NCI-H187 treated with DMSO at 0.1 percent for 48 hours (cell line): ENCODE data around the gene COL18A1.

Source experiments
- DNase-seq: peaks from one replicate; lab custom pipeline; 2025; lab: John Stamatoyannopoulos, UW

COL18A1 gene

DNA sequence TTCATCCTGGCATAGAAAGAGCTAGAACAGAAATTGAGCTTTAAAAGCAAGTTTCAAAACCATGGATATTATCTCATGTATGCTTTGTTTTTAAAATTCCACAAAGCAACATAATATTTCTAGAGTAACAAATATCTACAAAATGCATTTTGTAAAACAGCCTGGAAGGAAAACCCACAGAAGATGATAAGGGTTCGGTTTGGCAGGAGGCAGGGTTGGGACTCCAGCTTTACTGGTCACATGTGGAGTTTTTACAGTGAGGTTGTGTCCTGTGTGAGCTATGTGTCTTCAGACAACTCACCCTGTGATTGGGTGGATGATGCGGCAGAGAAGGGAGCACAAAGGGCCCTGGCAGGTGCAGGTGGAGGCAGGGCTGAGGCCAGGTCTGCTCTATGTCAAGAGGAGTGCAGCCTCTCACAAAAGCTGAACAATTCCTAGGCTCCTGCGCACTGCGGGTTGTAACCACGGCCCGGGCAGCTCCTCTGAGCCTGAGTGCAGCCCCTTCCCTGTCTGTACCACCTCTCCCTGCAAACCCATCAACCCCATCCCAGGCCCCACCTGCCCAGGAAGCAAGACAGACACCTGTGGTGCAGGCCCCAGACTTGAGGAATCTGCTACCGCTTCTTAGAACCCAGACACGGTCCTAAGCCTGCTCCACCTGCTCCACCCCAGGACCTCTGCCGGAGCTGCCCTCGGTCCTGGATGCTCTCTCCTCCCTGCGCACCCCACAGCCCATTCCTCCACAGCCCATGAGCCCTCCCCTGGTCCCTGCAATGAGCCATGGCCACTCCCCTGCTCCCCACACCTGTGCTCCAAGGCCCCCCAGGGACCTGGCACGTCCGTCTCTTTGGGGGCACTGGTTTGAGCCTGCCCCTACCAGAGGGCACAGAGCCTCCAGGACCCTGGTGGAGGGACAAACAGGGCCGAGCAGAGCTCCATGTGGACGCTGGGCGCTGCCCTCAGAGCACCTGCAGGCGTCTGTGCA, 2.8 kb upstream of the COL18A1 start:
- no peak for DNase-seq

DNA sequence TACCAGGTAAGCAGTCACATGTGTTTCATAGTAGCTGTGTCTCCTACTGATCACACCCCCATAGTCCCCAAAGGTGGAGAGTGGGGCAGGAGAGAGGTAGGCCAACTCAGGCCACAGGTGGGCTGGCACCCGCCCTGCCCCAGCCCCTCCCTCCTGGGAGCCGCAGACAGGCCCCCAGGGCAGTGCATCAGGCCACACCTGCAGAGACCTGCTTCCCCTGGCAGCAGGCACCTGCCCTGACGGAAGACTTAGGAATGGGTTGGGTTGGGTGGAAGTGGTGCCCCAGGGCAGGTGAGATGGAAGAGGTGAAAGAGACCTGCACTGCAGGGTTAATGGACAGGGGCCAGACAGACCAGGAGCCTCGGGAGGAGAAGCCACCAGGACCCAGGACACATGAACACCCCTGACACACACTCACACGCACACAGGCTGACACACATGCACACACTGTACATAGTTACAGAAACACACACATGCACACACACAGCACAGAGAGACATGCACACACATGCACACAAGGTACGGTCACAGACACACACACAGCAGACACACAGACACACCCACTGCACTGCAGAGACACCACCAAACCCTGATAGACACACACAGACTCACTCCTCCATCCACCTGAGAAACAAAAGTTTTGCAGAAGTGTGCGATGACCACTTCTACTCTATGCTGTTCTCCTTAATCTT, 1.7 kb upstream of the COL18A1 start:
- no peak for DNase-seq

DNA sequence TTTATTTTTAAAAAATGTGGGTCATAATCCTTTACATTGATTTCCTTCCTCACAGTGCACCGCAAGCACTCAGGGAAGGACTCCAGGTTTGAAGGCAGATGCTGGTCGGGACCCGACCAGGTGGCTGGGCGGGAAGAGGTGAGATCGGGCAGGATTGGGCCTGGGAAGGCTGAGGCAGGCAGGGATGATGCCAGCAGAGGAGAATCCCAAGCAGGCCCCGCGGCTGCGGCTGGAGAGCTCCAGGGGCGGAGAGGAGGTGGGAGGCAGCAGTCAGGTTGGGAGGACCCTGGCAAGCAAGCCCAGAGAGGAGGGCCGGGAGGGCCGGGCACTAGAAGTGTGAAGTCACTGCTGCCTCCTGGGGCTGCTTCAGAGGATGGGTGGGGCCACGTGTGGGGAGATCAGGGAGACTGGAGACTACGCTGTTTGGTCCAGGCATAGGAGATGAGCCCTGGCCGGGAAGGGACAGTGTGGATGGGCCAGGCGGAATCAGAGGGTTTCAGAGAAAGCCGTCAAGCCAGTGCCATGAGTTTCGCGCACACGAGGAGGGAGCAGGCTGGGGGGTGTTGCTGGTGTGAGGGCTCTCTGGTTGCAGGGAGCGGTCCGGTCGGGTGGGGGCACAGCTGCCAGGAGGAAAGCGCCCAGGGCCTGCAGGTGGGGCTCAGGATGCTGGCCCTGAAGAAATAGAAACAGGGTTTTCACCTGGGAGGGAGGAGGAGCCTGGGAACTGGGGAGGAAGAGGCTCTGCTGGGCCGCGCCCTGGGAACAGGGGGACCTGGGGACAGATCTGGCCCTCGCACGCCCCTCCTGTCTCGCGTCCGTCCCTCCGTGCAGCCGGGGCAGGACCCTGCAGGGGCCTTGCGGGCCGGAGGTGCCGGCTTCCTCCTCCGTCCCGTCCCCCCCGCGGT, 888 bp upstream of the COL18A1 start:
- DNase-seq = no peak

DNA sequence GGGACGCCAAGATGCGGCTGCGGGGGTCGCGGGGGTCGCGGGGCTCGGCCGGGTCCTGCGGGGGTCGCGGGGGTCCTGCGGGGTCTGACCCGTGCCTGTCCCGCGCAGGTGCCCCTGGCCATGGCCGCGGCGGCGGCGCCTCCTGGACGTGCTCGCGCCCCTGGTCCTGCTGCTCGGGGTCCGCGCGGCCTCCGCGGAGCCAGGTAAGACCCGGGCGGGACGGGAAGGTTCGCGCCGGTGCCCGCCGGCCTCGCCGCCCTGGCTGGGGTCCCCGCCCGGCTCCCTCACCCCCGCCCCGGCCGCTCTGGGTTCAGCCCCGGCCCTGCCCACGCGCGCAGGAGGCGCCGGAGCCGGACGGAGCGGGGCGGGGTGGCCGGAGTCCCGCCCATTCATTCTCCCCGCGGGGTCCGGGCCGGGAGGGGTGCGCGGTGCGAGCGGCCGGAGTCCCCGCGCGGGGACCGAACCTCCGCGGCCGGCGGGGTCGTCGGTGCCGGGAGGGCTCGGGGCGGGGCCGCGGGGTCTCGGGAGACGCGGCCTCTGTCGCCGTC, 380 bp downstream of the COL18A1 start:
- DNase-seq = no peak

DNA sequence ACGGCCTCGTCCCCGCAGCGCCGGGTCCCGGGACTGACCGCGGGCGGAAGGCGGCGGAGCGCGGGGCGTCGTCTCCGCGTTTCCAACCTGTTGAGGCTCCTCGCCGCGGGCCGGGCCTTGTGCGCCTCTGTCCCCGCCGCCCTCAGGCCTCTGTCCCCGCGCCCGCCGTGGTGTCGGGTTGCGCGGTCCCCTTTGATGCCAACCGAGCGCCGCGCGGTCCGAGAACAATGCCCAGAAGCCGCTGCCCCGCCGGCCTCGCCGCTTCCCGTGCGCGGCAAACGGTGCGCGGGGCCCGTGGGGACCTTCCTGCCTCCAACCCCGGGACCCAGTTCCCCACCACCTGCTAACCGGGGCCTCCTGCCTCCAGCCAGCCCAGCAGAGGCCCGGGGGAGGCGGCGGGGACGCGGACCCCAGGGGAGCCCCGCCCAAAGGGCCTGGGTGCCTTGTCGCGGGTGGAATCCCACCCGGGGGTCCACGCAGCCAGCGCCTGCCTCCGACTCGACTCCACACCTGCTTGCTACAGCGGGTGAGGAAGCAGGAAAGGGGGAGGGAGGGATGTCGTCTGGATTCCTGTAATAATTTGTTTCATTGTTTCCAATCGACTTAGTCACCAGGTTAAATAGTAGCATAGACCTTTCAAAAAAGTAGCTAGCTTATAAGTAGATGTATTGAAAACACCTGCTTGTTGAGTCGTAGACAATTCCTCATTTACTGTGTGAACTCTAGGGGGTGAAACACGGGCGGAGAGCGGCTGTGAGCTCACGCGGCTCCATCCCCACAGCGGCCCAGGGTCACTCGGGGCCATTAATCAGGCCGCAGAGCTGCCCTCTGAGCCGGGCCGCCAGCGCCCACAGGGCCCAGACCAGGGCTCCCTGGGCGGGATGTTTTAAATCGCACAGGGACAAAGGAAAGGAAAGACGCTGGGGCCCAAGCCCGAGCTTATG, 1.1 kb downstream of the COL18A1 start:
- DNase-seq = no peak

DNA sequence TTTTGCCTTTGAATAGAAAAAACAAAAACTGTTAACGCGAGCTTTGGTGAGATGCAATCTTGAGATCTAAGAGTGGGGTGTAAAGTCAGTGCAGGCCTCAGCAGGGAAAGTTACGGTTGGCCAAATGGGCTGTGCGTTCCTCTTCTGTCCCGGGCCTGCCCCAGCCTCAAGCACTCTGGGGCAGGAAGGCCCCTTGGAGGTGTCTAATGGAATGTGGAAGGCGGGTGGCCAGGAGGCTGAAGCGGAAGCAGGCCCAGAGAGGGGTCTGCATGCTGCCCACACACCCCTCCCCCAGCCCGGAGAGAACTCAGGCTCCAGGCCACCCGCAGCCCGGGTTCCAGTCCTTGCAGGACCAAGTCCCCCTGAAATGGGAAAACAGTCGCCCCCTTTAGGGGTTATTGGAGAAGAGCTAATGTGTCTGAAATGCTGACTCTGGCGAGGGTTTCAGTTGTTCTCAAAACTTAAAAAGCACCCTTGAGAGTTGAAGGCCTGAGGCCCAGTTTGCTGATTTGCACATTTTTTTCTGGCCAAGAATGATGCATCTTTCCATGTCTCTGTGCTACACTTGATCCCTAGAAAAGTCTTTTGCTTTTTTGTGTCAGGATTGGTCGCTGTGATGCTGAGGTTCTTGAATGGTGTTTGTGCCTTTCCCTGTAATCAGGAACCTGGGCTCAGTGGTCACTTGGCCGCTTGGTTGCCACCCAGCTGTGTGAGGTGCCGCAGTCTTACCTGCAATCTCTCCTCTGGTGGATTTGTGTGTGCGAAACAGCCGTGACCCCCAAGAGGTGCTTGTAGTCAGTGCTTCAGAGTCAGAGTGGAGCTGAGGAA, 2.0 kb downstream of the COL18A1 start:
- DNase-seq = no peak

DNA sequence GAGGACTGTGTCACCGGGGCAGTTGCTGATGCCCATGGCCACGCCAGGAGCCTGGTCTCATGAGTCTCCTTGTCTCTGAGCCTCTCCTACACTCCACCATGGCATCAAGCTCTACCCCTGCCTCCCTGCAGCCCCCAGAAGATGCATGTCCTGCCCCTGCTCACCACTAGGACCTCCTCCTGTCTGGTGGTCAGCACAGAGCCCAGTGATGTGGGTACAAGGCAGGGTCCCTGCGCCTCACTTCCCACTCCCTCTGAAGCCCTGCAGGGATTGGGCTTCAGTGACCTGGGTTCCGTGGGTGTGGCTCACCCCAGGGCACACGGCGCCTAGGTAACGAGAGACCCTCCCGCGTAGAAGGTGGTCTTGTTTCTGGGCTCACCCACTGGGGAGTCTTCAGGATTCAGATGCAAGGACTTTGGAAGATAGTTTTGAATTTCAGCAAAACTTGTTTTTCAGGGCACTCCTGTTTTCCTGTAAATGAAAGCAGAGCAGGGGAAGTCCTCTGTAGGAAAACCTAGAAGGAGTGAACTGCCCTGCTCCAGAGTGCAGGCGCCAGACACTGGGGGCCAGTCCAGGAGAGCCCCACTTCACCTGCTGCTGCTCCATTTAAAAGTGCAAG, 2.8 kb downstream of the COL18A1 start:
- DNase-seq = no peak

DNA sequence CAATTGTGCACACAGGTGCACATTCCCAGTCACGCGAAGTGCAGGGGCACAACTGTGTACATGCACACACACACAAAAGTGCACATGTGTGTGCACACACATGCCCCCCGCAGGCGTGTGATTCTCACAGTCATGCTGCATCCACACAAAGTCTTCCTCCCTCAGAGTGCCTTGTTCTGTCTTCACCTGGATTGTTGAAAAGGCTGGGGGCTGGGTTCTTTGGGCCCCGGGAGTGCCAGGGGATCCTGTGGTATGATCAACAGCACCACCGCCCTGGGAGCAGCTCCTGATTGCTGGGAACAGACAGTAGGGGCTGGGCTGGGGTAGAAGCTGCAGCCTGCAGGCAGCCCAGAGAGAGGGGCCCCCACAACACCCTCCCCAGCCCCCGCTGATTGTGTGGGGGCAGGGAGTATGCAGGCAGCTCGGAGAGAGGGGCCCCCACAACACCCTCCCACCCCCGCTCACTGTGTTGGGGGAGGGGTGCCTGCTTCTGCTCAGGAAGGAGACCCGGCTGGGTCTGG, 3.4 kb downstream of the COL18A1 start:
- no peak for DNase-seq

DNA sequence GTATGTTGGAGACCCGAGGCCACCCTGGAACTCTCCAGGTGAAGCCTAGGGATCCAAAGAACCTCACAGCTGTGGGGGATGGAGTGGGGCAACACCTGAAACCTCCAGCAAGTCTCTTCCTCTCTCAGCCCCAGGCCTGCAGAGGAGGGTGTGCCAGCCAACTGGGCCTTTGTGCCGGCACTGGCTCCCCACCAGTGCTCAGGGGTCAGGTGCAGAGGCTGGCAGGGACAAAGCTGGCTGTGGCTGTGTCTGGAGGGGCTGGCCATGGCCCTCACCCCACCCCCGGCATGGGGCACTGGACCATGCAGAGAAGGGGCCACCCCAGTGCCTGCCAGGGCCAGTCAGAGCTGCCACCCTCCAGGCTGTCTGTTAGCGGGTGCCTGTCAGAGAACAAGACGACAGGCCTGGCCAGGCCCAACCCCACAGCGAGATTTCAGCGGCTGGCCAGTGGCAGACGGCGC, 3.9 kb downstream of the COL18A1 start:
- DNase-seq = no peak

DNA sequence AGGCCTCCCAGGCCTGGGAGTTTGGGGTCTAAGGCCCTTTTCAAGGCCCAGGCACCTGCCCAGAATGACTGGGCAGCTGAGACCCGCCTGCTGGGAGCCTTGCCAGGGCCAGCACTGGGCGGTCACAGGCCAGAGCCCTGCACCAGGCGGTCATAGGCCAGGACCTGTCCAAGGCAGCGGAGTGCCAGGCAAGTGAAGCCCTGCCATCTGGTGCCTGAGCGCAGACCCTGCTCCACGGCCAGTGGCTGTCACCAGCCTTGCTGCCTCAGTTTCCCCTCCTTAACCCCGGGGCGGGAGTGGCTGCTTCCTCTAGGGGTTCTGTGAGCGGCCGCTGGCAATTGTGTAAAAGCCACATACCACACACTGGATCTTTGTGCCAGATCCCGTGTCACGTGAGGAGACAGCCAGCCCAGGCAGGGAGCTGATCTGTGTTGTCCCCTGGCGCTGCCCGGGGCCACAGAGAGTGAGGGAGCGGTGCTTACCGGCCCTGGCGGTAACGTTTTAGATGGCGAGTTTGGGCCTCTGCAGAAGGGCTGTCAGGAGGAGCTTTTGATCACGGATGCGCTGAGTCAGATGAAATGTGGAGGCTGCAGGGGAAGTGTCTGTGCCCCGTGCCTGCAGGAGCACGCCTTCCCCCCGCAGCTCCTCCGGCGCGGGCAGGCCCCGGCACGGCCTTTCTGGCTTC, 4.6 kb downstream of the COL18A1 start:
- no peak for DNase-seq

DNA sequence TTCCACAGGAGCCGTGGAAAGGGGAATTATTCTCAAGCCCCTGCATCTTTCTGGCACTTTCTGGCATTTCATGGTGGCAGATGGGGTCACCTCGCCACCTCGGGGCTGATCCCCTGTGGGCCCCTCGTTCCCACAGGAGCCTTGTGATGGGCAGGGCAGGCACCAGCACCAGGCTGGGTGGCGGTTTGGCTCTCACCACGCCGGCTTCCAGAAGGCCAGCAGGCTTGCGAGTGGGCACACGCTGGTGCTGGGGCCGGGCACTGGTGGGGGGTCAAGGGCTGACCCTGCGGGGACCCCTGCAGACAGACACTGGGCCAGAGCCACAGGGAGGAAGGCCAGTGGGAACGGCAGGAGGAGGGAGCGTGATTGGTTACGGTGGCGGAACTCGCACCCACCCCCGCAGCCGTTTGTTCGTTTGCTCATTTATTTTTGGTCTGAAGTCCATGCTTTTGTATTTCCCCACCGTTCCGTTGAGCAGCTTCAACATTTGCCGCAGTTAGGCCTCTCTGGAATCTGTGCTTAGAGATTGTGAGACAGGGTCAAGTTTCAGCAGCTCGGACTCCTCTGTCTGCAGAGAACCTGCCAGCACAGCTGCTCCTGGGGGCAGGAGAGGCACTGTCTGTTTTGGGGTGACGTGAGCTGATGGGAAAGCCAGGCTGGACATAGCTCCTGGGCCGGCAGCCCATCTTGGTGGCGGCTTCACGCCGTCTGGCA, 5.3 kb downstream of the COL18A1 start:
- DNase-seq = no peak

DNA sequence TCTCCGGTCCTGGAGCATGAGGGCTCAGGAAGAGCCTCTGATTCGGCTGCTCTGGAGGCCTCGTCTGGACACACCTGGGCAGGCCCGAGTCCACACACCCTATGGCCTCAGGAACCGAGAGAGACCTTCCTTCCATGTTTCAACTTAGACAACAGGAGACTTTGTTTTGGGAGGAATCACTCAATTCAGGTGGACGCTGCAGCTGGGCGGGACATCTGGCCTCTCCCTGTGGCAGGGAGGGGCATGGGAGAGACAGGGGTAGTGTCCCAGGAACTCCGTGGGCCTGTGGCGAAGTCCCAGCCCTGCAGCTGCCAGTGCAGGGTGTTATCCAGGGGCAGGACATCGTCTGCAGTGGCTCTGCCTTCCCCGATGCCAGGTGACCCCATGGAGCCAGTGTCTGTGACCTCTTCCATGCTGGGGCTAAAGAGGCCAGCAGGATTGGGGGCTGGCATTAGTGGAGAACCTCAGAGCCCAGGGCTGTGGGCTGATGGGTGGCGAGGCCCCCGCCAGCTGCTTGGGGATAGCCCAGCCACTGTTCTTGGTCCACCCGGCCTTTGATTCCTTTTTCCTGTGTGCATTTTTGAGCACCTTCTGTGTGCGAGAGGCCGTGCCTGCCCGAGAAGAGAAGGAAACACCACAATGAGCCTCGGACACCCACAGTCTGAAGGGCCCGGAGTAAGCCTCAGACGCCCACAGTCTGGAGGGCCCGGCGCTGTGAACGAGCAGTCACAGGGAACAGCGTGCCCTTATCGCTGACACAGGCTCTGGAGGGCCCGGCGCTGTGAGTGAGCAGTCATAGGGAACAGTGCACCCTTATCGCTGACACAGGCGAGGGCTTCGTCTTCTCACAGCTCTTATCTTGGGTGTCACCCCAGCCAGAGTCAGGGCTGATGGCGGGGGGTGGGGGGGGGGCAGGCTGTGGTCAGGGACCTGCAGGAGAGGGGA, 6.2 kb downstream of the COL18A1 start:
- DNase-seq = no peak

DNA sequence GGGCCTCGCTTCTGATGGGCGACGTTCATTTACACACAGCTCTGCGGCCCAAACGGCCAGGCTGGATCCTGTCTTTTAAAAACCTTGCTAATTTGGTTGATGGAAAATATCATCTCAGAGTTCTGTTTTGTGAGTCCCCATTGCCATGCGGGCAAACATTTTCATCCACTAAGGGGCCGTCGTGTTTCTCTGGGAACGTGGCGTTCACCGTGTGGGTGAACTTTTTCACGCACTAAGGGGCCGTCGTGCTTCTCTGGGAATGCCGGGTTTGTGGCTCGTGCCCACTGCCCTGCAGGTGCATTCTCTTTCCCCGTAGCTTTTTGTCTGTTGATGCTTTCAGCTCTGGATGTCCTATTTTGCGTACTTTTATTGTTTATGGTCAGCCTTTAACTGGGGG, 6.8 kb downstream of the COL18A1 start:
- no peak for DNase-seq

DNA sequence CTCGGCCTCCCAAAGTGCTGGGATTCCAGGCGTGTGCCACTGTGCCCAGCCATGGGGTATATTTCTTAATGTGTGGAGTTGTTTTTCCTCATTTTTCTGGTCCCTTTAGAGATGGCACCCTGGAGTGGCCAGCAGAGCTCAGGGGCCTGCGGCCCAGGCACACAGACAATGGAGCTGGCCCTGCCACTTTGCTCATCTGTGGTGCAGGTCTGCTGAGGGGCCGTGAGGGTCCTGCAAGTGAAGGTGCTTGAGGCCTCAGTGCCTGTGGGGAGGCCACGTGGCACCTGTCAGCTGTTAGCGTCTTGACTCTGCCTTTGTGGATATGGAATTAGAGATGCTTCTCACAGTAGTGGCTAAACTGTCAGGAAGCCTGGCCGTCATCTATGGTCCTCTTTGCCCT, 7.5 kb downstream of the COL18A1 start:
- no peak for DNase-seq

DNA sequence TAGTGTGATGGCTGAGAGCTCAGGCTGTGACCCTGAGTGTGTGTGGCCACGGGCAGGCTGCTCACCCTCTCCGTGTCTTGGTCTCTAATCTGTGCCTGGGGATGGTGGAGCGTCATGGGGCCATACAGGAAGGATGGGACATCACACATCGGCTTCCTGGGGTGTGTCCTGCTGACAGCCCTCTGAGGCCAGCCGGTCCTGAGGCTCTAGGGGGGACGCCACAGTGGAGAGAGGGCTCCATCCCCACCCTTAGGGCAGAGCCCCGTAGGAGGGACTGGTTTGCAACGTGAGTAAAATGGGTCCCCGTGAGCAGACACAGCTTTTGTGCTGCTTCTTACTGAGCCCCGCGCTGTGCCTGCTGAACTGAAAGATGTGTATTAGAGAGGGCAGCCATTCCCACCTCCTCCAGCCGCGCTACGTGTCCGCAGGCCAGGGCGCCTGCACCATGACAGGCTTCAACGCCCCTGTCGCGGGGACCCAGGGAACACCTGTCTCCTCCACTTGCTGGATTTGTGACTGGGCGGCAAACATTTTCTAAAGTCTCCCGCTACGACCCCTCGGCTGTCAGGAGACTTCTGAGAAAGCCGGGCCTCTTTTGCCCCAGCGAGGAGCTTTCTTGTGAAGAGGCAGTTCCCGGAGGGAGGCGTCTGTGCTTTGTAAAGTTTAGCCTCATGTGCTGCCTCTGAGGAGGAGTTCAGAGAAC, 8.1 kb downstream of the COL18A1 start:
- DNase-seq = no peak

DNA sequence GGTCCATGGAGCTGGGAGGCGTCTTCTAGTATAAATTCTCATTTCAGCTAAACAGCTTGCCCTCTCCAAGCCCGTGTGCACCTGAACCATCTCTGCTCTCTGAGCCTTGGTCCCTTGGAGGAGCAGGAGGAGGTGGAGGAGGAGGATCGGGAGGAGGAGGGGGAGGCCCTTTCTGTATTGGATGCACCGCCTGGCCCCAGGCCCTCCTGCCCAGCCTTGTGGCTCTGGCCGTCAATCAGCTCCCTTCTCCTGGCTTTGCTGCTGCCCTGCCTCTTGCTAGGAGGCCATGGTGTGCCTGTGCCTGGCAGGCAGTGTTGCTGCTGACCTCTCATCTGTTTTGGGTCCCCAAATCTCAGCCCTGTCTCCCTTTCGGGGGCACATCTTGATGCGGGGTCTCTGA, 9.0 kb downstream of the COL18A1 start:
- DNase-seq = no peak
